Spleen (tissue), 7 donors: ENCODE measurements around the gene TTC34.

Source experiments
- CTCF ChIP-seq, 11 experiments: fragments of 200-600 bp in 7 of 11; fragments of 450-650 bp in 4 of 11; sonication (generic) in 4 of 11; IDR thresholded peaks in 8 of 11; conservative IDR thresholded peaks in 3 of 11; 1 replicate in 7 of 11; 2 replicates in 4 of 11; pipeline versions ENCODE4 v1.4.0 to v1.8.0; 2016 to 2021; ENCODE audit warnings: antibody characterized with exemption in 11 of 11, inconsistent platforms in 4 of 11, mild to moderate bottlenecking in 1 of 11
- POLR2A ChIP-seq, 3 donors: fragments of 450-650 bp; IDR thresholded peaks; one replicate each; pipeline ENCODE4 v1.5.1; 2017; ENCODE audit warnings: antibody characterized with exemption in 3 of 3, mild to moderate bottlenecking in 1 of 3
- donor health status: DM: no; HTN: no; CAD: no; lungs with moderate emphysema.
- donor health status: DM: no; HTN: no; CAD: no.
- donor health status: DM: no; HTN: no; CAD: no.

DNA sequence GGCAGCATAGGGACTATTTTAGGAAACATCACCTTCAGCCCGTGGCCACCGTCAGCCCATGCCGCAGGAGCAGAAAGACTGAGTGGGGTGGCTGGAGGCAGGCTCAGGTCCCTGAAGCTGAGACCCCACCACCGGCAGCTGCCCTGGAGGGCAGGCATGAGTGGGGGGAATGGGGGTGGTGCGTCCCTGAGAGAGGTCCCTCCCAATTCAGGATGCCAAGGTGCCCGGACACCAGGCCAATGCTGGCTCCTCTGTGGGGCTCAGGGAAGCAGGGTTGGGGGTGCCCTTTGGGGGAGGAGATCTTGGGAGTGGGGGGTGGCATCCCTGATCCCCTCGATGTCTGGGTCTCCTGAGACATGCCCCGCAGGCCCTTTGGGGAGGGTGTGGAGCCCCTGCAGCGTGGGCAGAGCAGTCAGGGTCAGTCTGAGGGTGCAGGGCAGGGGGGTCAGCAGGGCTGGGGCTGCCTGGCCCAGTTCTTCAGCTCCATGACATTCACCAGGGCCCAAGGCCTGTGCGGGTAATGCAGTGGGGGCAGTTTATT, 998 bp upstream of the TTC34 start:
- TF ChIP-seq CTCF (IDR thresholded peaks at IDR 0.05 in 8 of 11, conservative IDR thresholded peaks at IDR 0.05 in 3 of 11) (no peak), POLR2A (IDR thresholded peaks at IDR 0.05) (no peak)
